HG03196 (cell line): ENCODE measurements around the gene PODXL2.
"Not testable (repeated sequence)": the region's sequence is repeated elsewhere in the genome, so short reads cannot be mapped to it uniquely, and the experiment has no call there.

Source experiments
- ATAC-seq: cut with Tn5 transposase; IDR thresholded peaks from one replicate; pipeline ENCODE4 v1.9.1; 2021; ENCODE audit not compliant: unreplicated experiment

PODXL2 gene

DNA sequence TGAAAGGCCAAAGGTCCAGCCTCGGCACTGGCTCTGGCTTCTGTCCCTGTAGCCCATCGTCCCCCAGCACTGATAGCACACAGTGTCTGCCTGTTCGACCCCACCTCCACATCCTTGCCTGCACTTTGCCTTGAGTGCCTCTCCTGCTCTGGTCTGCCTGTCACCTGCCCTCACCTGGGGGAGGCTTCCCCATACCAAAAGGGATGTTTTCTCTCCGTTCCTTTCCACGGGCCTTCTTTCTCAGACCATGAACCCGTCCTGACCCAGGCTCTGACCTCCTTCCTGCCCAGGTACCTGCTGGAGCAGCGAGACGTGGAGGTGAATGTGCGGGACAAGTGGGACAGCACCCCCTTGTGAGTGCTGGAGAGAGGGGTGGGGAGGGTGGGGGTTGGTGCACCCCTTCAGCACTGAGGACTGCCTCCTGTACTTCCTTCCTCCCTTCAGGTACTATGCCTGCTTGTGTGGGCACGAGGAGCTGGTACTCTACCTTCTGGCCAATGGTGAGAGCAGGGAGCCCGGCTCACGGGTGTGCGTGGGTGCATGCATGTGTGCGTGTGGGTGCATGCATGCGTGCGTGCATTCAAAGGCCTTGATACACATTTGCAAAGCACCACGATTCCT, 45.2 kb downstream of the PODXL2 start:
- ATAC-seq, result no peak

DNA sequence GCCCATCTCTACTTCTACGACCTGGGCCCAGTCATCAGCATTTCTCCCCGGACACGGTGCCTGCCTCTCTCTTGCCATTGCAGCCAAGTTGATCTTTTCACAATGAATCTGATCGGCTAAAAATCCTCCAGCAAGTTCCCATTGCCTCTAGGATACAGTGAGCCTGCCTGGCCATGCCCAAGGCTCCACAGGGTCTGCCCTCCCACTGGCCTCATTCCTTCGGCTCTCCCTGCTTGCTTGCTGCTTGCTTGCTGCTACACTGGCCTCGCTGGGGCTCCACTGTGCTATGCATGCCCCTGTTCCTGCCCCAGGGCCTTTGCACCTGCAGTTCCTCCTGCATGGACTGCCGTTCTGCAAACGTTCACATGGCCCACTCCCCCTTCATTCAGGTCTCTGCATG, 45.8 kb downstream of the PODXL2 start:
- ATAC-seq, result no peak

DNA sequence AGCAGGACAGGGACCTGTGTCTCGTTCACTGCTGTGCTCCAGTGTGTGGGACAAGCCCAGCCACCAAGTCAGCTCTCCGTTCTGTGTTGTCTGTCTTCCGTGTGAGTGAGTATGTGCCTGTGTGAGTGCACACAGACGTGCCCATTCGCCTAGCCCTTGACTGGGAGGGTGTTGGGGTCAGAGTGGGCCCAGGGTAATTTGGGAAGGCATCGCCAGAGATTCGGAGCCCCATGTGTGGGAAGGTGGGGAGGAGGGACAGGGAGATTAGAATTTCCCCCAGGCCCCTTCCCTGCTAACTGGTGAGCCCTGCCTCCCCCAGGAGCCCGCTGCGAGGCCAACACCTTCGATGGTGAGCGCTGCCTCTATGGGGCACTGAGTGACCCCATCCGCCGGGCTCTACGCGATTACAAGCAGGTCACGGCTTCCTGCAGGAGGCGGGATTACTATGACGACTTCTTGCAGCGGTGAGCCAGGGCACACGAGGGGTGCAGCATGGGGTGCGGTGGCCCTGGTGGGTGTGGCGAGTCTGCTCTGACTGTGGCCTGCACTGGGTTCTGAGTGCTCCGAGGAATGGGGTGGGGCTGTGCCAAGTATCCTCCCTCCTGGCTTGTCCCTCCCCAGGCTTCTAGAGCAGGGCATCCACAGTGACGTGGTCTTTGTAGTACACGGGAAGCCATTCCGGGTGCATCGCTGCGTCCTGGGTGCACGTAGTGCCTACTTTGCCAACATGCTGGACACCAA, 46.8 kb downstream of the PODXL2 start:
- no peak for ATAC-seq

DNA sequence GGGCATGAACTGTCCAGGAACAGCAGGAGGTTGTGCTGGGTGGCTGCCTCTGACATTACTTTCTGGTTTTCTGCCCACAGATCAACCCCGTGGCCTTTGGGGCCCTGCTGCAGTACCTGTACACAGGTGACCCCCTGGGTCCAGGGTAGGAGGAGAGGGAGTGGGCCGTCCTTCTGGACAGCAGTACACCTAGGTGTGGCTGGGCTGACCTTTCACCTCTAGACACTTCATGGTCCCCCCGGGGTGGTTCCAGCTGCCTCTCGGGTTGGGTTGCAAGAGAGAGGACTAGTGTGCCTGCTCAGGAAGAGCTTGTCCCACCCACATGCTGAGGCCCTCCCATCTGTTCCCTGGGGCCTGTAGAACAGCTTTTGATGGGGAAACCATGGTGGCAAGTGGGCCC, 47.5 kb downstream of the PODXL2 start:
- ATAC-seq, result no peak

DNA sequence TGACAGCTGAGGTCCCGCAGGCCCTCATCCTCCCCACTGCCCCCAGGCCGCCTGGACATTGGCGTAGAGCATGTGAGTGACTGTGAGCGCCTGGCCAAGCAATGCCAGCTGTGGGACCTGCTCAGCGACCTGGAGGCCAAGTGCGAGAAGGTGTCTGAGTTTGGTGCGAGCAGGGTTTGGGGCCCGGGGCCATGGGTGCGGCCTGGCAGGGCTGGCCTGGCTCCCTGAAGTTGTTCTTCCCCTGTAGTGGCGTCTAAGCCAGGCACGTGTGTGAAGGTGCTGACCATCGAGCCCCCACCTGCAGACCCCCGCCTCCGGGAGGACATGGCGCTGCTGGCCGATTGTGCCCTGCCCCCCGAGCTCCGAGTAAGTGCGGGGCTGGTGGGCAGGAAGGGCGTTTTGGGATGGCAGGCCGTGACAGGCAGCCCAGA, 48.0 kb downstream of the PODXL2 start:
- ATAC-seq, result no peak

DNA sequence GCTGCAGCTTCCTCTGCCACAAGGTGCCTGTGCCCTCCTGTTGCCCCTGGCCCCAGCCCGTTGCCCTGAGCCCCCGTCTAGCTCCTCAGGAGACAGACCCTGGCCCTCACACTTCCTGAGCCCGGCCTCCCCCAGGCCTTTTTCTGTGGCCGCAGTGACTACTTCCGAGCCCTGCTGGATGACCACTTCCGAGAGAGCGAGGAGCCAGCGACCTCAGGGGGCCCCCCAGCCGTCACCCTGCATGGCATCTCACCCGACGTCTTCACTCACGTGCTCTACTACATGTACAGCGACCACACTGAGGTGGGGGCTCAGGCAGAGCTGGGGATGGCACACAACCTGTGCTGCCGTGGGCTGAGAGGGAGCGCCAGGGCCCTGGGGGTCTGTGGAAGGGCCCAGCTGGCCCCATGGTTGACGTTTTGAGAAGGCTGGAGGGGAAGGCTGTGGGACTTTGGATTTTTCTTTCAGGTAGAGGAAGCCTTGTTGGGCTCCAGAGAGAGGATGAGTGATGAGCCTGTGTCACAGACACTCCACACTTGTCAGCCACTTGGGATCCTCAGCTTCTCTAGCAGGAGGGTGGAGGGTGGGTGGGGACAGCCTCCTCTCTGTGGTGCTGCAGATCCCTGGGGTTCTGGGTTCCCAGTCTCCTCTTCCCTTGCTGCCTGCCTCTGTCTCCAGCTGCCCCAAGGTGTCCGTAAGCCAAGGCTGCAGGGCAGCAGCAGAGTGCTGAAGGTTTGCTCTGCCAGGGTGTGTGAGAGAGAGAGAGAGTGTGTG, 48.7 kb downstream of the PODXL2 start:
- no peak for ATAC-seq

DNA sequence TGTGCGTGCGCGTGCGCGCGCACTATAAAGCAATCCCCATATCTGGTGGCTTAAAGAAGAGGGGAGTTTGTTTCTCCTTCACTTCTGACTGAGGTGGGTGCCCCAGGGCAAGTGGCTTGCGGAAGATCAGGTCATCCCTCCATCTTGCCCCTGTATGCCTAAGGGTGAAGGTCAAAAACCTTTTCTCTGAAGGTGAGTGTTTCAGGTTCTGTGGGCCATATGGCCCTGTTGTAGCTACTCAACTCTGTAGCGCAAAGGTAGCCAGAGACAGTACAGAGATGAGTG, 49.3 kb downstream of the PODXL2 start:
- ATAC-seq, result no peak

DNA sequence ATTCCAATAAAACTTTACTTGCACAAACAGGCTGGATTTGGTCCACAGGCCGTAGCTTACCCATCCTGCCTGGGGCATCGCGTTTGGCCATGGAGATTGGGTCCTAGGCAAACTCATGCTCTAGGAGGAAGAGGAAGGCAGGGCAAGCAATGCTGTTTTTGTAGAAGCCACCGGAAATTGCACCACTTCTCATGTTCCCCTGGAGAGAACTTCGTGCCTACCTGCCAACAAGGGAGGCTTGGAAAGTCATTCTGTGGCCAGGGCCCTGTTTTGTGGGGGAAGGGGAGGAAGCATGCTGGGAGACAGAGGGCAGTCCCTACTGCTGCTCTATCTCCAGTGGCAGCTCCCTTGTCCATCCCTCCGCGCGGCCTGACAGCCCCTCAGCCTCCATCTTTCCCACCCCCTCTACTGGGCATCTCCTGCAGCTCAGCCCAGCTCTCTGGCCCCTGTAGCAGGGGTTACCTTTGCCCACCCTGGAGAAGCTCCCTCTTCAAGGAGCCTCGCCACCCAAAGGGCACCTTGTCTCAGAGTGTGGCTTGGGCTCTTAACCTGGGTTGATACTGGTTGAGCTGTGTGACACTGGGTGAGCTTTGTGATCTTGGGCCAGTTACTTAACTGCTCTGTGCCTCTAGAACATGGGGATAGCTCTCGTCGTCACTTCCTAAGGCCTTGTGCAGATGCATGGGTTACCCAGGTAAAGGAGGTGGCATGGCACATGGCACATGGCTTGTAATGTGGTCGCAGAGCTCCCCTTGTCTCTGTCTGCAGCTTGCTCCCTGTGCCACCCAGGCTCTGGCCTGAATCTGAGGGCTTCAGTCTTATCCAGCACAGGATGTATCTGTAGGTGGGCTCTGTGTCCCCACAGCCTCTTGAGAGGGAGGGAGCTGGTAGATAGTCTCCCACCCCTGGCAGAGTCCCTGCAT, 49.9 kb downstream of the PODXL2 start:
- ATAC-seq, result no peak

DNA sequence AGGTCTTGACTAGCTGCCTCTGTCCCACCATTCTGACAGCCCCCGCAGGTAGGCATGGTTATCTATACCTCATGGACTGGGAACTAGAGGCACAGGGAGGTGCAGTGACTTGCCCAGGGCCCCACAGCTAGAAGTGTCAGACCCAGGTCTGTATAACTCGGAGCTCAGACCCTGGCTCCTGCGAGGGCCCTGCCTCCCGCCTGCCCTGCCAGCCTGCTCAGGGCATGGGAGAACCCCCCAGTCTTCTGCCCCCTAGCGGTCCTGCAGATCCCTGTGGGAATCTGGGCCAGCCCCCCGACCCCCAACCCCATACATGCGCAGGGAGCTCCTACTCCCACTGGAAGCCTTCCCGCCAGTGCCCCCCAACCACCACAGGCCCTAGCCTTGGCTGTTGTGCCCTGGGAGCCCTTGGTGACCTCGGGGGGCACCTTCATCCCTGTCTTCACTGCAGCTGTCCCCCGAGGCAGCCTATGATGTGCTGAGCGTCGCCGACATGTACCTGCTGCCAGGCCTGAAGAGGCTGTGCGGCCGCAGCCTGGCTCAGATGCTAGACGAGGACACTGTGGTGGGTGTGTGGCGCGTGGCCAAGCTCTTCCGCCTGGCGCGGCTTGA, 50.7 kb downstream of the PODXL2 start:
- no peak for ATAC-seq

DNA sequence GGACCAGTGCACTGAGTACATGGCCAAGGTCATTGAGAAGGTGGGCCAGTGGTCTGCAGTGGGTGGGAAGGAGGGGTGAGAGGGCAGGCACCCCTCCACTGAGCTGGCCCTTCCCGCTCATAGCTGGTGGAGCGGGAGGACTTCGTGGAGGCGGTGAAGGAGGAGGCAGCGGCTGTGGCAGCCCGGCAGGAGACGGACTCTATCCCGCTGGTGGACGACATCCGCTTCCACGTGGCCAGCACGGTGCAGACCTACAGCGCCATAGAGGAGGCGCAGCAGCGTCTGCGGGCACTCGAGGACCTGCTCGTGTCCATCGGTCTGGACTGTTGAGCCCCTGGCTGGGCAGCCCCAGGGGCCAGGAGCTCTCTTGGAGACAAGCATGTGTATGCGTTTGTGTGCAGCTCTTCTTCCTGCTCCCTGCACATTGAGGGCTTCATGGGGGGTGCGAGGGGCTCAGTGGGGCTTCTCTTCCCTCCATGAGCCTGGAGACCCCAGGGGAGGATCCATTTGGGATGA, 51.2 kb downstream of the PODXL2 start:
- no peak for ATAC-seq

DNA sequence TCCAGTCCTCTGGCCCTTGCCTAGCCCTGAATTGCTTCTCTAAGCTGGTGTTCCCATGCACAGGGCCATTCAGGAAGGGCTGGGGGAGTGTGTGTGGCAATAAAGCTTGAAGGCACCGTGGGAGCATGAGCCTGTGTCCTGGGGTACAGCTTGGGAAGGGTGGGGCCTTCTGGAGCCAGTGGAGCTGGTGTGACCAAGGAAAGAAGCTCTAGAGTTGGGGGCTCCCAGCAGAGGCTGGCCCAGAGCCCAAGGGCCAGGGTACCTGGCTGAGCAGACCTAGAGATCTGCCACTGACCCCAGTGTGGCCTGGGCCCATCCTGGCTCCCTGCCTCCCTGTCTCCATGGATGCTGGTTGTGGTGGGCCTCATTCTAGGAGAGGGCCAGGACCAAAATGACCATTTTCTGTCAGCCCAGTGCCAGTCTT, 51.8 kb downstream of the PODXL2 start:
- no peak for ATAC-seq

DNA sequence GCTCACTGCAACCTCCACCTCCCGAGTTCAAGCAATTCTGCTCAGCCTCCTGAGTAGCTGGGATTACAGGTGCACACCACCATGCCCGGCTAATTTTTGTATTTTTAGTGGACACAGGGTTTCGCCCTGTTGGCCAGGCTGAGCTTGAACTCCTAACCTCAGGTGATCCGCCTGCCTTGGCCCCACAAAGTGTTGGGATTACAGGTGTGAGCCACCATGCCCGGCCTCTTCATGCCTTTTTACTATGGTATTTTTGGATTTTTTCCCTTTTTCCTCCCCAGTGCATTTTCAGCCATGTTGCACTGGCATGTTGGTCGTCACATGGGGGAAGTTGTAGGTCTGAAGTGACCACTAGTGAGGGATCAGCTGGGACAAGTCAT, 53.2 kb downstream of the PODXL2 start:
- ATAC-seq, result not testable (repeated sequence)

DNA sequence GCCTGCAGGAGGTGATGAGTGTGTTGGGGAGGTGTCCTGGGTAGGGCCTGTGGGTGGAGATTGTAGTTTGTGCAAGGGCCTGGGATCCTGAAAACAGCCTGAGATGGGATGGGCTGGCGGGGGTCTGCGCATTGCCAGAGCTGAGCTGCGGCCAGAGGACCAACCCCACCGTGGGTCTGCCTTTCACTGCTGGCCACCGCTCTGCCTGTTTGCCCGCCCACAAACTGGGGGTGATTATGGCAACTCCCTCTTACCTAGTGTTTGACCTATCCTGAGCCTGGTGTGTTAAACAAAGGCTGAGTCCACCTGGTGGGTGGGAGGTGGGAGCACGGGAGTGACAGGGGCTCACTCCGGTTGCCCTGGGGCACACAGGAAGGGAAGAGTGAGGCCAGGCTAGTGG, 53.6 kb downstream of the PODXL2 start:
- no peak for ATAC-seq

DNA sequence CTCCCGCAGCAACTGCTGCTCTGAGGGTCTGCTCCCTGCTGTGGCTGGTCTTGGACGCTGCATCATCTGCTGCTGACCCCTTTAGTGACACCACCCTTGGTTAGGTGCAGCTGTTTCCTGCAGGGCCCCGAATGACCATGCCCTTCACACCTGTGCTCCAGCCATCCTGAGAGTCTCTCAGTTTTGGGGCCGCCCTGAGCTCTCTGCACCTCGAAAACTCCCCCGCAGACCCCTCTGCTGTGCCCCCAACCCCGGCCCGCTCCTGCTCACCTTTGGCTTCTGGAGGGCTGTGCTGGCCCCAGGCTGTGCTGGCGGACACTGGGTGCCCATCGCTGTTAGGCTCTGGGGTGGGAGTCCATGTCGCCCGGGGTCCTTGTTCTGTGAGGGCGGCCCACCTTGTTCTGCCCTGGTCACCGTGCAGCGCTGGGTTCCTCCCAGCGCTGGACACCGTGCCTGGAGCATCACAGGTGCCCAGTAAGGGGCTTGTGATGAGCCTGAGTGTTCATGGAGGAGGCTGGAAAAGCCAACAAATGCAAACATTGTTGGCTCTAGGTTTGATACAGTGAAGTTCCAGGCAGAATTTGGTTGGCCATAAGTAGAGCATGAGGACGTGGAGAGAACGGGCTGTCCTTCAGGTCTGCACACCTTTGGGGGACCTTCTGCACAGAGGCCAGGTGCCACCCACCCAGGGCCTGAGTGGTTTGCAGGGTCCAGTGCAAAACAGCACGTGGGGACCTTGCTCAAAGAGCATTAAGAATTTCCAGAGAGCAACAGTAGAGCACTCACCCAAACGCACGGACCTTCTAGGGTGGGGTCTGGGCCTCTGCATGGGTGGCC, 56.1 kb downstream of the PODXL2 start:
- ATAC-seq, result no peak

DNA sequence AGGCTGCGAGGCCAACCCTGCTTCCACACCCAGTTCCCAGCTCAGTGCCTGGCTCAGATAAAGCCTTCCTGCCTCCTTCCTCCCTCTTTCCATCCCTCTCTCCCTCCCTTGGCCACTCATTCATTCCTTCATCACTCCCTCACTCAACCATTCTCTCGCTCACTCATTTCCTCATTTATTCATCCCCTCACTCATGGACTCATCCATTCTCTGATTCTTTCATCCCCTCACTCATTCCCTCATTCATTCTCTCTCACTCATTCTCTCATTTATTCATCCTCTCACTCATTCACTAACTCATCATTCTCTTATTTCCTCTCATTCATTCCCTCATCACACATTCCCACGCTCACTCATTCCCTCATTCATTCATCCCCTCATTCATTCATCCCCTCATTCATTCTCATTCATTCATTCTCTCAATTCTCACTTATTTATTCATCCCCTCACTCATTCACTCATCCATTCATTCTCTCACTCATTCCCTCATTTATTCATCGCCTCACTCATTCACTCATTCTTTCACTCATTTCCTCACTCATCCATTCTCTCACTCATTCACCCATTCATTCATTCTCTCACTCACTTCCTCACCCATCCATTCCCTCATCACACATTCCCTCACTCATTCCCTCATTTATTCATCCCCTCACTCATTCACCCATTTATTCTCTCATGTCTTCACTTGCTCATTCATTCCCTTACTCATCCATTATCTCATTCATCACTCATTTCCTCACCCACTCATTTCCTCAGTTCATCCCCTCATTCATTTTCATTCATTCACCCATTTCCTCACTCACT, 56.9 kb downstream of the PODXL2 start:
- ATAC-seq, result no peak

DNA sequence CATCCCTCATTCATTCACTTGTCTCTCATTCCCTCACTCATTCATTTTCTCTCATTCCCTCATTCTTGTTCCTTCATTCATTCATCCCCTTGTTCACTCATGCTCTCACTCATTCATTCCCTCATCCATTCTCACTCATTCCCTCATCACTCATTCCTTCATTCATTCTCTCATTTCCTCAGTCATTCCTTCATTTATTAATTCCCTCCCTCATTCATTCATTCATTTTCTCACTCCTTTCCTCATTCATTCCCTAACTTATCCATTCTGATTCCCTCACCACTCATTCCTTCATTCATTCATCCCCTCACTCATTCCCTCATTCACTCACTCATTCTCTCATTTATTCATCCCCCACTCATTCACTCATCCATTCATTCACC, 57.5 kb downstream of the PODXL2 start:
- ATAC-seq, result no peak

DNA sequence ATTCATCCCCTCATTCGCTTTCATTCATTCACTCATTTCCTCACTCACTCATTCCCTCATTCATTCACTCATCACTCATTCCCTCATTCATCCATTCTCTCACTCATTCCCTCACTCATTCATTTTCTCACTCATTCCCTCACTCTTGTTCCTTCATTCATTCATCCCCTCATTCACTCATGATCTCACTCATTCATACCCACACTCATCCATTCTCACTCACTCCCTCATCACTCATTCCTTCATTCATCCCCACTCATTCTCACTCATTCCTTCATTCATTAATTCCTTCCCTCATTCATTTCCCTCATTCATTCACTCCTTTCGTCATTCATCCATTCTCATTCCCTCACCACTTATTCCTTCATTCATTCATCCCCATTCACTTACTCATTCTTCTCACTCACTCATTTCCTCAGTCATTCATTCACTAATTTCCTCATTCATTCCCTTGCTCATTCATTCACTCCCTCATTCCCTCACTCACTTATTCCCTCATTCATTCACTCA, 58.3 kb downstream of the PODXL2 start:
- ATAC-seq, result no peak

DNA sequence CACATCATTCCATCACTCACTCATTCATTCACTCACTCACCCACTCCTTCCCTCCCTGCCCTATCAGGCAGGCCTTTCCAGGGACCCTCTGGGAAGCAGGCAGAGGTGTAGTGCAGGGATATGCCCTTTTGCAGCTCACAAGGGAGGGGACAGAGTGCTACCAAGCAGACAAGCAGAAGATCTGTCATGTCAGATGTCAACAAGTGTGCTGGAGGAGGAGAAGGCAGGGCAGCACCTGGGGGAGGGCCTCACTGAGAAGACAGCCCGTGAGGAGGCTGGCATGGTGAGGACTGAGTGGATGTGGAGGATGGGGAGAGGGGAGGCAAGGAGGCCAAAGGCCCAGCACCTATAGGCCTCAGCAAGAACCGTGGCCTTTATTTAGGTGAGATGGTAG, 59.0 kb downstream of the PODXL2 start:
- ATAC-seq, result no peak
